DND-41 (cell line): ENCODE measurements around the gene RAB11FIP5.

Source experiments
- ATAC-seq: fragments of 200-7000 bp; cut with Tn5 transposase; 3 replicates; pipeline ENCODE4 v1.9.1; 2021; ENCODE audit warnings: low read depth; ENCODE audit not compliant: insufficient read depth
- DNase-seq: peaks from one replicate; pipeline ENCODE4 v3.0.0-alpha.2; 2020
- H2AFZ ChIP-seq: 2 replicates; pipeline ENCODE4 v1.6.0; 2012; ENCODE audit warnings: low read depth, low read length
- H3K27ac ChIP-seq: 2 replicates; pipeline ENCODE4 v1.5.1; 2012; ENCODE audit warnings: low read length, inconsistent platforms
- H3K27me3 ChIP-seq: fragments of 200-600 bp; sonication (generic); 2 replicates; pipeline ENCODE4 v1.6.0; 2012; ENCODE audit warnings: low read length, mild to moderate bottlenecking, inconsistent platforms; ENCODE audit not compliant: insufficient read depth, poor library complexity
- H3K36me3 ChIP-seq: 2 replicates; pipeline ENCODE4 v1.5.1; 2012; ENCODE audit warnings: low read length, inconsistent platforms; ENCODE audit not compliant: insufficient read depth
- H3K4me1 ChIP-seq: 2 replicates; pipeline ENCODE4 v1.5.1; 2012; ENCODE audit warnings: mild to moderate bottlenecking, low read length; ENCODE audit not compliant: insufficient read depth
- H3K4me2 ChIP-seq: 2 replicates; pipeline ENCODE4 v1.6.0; 2012; ENCODE audit warnings: mild to moderate bottlenecking, moderate library complexity, low read length, inconsistent platforms; ENCODE audit not compliant: insufficient read depth
- H3K4me3 ChIP-seq, 2 experiments: fragments of 200-600 bp in 1 of 2; shearing (Covaris generic) in 1 of 2; 2 replicates each; pipeline ENCODE4 v1.5.1; 2012 to 2016; ENCODE audit warnings: inconsistent platforms in 2 of 2, low read length in 2 of 2, mild to moderate bottlenecking in 2 of 2, low read depth in 1 of 2, moderate library complexity in 1 of 2
- H3K79me2 ChIP-seq: 2 replicates; pipeline ENCODE4 v1.6.0; 2012; ENCODE audit warnings: low read length, inconsistent platforms; ENCODE audit not compliant: insufficient read depth
- H3K9ac ChIP-seq: 2 replicates; pipeline ENCODE4 v1.6.0; 2012; ENCODE audit warnings: low read depth, mild to moderate bottlenecking, inconsistent platforms, low read length, moderate library complexity
- H3K9me3 ChIP-seq: 2 replicates; pipeline ENCODE4 v1.5.1; 2012; ENCODE audit warnings: low read length, moderate library complexity, mild to moderate bottlenecking, inconsistent platforms; ENCODE audit not compliant: insufficient read depth, severe bottlenecking
- H4K20me1 ChIP-seq: 2 replicates; pipeline ENCODE4 v1.6.0; 2012; ENCODE audit warnings: low read length; ENCODE audit not compliant: insufficient read depth
- EZH2 ChIP-seq: IDR thresholded peaks from 3 replicates; pipeline ENCODE4 v1.6.1; 2012; ENCODE audit warnings: borderline replicate concordance, low read depth, mild to moderate bottlenecking, moderate library complexity, low read length, inconsistent platforms; ENCODE audit not compliant: severe bottlenecking
- TF ChIP-seq, protein P1 (sequence below): IDR thresholded peaks from 2 replicates; pipeline ENCODE4 v1.5.1; 2012; ENCODE audit warnings: borderline replicate concordance, low read length, moderate library complexity, mild to moderate bottlenecking; ENCODE audit not compliant: poor library complexity, severe bottlenecking; ENCODE audit errors: extremely low read depth

RAB11FIP5 gene

DNA sequence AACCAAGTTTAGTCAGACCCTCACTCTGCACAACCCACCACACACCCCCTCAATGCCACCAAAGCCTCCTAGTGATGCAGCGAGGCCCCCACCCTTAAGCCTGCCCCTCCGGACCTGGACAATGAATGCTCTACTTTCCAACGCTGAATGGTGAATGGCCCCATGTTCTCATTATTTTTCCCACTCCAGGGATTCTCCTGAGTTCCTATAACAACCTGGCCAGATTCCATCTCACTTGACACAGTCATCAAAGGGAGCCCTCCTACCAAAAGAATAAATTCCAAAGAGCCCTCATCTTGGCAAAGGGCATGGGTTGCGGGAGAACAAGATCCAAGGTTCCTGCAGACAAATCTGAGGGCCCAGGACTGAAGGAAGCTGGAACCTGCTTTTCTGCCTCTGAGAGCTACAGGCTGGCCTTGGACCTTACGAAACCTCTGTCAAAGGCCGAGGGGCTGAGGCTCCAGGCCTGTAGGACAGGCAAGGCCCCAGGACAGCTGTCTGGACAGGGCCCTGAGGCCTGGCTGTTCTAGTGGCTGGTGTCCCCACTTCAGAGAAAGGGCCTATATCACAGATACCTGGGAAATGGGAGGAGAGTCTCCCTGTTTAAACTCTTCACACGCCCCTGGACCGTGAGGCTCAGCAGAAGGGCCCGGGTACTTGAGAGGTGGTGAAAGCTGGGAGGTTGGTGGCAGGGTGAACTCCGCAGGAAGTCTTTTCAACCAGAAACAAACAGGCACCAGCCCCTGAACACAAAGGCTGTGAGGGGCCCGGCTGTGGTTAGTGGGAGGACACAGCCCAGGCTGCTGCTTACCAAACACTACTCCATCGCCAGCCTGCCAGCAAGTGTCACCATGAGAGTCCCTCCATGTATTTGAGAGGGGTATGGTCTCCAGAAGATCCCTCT is 68.6 kb downstream of the RAB11FIP5 start:
- no peaks in the 10 kb centered on the region for H3K27me3 ChIP-seq
- no peak overlapping the region for H2AFZ ChIP-seq
- no peaks in the 10 kb centered on the region for H3K79me2 ChIP-seq
- no peaks in the 10 kb centered on the region for H3K4me1 ChIP-seq
- no peaks in the 10 kb centered on the region for H3K9me3 ChIP-seq
- H3K4me3 ChIP-seq, result no peak overlapping the region
- H4K20me1 ChIP-seq, result no peaks in the 10 kb centered on the region
- DNase-seq, result peak; percentile 14
- H3K36me3 ChIP-seq, result no peaks in the 10 kb centered on the region
- no peak overlapping the region for H3K4me2 ChIP-seq
- no peak overlapping the region for H3K9ac ChIP-seq
- TF ChIP-seq EZH2, result no peak
- TF ChIP-seq, protein P1, sequence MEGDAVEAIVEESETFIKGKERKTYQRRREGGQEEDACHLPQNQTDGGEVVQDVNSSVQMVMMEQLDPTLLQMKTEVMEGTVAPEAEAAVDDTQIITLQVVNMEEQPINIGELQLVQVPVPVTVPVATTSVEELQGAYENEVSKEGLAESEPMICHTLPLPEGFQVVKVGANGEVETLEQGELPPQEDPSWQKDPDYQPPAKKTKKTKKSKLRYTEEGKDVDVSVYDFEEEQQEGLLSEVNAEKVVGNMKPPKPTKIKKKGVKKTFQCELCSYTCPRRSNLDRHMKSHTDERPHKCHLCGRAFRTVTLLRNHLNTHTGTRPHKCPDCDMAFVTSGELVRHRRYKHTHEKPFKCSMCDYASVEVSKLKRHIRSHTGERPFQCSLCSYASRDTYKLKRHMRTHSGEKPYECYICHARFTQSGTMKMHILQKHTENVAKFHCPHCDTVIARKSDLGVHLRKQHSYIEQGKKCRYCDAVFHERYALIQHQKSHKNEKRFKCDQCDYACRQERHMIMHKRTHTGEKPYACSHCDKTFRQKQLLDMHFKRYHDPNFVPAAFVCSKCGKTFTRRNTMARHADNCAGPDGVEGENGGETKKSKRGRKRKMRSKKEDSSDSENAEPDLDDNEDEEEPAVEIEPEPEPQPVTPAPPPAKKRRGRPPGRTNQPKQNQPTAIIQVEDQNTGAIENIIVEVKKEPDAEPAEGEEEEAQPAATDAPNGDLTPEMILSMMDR, result no peak
- ATAC-seq, result peak; percentile 69
- H3K27ac ChIP-seq, result no peak overlapping the region

DNA sequence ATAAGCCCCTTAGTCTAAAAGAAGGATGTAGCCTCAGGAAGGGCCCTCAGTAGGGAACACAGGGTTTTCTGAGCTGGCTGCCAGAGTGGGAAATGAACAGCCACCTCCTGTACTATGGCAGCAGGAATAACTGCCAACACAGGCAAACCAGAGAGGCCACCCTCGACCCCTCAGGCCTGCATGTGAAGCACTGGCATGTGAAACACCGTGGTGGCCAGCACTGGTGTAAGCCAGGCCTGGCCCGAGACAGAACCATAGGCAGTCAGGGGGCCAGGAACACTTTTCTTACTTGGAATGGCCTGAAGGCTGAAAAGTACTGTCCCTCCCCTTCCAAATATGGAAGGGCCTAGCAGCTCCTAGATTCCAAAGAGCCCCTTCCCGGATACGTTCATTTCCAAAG is 69.5 kb downstream of the RAB11FIP5 start:
- Histone ChIP-seq H3K4me3 (no peak overlapping the region), H2AFZ (no peak overlapping the region), H3K9ac (no peak overlapping the region), H3K9me3 (no peaks in the 10 kb centered on the region), H3K27me3 (no peaks in the 10 kb centered on the region), H3K79me2 (no peaks in the 10 kb centered on the region), H3K4me2 (no peak overlapping the region), H3K36me3 (no peaks in the 10 kb centered on the region), H3K27ac (no peak overlapping the region), H3K4me1 (no peaks in the 10 kb centered on the region), H4K20me1 (no peaks in the 10 kb centered on the region)
- ATAC-seq (no peak), DNase-seq (no peak)
- no peak for TF ChIP-seq EZH2
- TF ChIP-seq, protein P1, result no peak

DNA sequence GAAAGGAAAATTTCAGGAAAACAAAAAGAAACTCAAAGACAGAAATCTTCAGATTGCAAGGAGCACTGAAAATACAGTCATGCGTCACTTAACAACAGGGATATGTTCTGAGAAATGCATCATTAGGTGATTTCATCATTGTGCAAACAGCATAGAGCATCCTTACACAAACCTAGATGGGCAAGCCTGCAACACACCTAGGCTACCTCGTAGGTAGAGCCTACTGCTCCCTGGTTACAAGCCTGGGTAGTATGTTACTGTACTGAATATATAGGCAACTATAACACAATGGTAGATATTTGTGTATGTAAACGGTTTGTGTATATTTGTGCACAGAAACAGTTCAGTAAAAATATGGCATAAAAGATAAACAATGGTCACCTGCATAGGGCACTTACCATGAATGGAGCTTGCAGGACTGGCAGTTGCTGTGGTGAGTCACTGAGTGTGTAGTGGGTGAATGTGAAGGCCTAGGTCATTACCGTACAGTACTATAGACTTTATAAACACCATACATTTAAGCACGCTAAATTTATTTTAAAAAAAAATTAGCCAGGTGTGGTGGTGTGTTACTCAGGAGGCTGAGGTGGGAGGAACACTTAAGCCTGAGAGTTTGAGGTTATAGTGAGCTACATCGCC is 74.7 kb downstream of the RAB11FIP5 start:
- DNase-seq (no peak), ATAC-seq (no peak)
- no peaks in the 10 kb centered on the region for H3K36me3 ChIP-seq
- no peaks in the 10 kb centered on the region for H3K27me3 ChIP-seq
- H3K4me2 ChIP-seq, result no peak overlapping the region
- H3K79me2 ChIP-seq, result no peaks in the 10 kb centered on the region
- no peaks in the 10 kb centered on the region for H3K4me1 ChIP-seq
- no peak overlapping the region for H3K9ac ChIP-seq
- no peak overlapping the region for H3K27ac ChIP-seq
- no peak overlapping the region for H3K4me3 ChIP-seq
- H4K20me1 ChIP-seq, result peaks cover 3% of the 10 kb centered on the region; the same call in 1 of the 2 replicates
- no peaks in the 10 kb centered on the region for H3K9me3 ChIP-seq
- H2AFZ ChIP-seq, result no peak overlapping the region
- TF ChIP-seq, protein P1, result no peak
- TF ChIP-seq EZH2, result no peak
